ENCODE measurements around the gene DHCR24.

The DHCR24 gene

DNA sequence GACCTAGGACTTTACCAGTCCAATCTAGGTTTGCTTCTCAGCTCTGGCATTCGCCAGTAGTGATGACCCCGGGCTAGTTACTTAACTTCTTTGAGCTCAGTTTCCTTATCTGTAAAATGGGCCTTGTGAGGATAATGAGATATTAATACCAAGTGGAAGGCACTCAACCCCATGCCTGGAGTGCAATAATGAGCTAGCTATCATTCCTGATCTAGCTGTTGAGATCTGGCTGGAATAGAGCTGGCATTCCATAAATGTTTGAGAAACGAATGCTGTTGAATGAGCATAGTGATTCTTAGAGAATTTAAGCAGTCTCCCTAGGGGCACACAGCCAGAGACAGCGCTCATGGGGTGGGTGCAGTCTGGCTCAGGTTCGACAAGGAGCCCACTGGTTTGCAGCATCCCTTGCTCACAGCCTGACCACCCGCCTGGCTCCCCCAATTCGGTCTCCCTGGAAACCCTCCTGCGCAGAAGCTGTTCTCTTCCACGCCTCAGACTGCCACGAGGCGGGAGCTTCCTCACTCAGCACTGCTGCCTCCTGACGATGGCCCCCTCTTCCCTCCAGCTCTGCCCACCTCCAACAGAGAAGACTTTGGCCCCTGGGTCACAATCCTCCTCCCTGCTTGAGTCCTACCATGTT is 32.5 kb downstream of the DHCR24 start:
- H3K36me3 ChIP-seq = peaks cover 25% of the 10 kb centered on the region
- H3K27me3 ChIP-seq = no peaks in the 10 kb centered on the region
- DNase-seq = no peak

DNA sequence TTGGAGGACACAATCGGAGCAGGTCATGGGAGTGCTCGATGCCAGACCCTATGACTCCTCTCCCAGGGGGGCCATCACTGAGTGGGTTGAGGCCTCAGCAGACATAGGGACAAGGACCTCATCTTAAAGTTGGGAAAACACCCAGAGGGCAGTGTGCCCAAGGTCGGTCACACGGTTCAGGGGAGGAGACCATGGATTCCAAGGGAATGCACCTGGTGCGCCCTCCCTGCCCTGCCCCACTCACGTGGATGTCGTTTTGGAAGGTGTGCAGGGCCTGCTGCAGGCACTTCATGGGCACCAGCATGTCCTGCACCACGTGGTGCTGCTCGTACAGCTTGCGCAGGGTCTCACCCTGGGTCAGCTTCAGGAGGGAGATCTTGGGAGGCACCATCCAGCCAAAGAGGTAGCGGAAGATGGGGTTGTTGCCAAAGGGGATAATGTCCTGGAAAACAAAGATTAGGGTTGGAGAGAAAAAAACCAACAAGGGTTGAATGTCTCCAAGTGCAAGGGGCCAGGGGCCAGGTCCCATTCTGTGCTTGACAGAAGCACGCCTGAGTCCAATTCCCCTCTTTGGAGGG is 33.1 kb downstream of the DHCR24 start:
- Histone ChIP-seq H3K4me3 (ENCODE audit: low read depth, low read length) (no peak overlapping the region), H3K4me1 (no peaks in the 10 kb centered on the region), H3K27me3 (no peaks in the 10 kb centered on the region), H3K9me3 (no peaks in the 10 kb centered on the region), H3K36me3 (peaks cover 22% of the 10 kb centered on the region)
- TF ChIP-seq, protein P1, sequence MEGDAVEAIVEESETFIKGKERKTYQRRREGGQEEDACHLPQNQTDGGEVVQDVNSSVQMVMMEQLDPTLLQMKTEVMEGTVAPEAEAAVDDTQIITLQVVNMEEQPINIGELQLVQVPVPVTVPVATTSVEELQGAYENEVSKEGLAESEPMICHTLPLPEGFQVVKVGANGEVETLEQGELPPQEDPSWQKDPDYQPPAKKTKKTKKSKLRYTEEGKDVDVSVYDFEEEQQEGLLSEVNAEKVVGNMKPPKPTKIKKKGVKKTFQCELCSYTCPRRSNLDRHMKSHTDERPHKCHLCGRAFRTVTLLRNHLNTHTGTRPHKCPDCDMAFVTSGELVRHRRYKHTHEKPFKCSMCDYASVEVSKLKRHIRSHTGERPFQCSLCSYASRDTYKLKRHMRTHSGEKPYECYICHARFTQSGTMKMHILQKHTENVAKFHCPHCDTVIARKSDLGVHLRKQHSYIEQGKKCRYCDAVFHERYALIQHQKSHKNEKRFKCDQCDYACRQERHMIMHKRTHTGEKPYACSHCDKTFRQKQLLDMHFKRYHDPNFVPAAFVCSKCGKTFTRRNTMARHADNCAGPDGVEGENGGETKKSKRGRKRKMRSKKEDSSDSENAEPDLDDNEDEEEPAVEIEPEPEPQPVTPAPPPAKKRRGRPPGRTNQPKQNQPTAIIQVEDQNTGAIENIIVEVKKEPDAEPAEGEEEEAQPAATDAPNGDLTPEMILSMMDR (IDR thresholded peaks at IDR 0.05; ENCODE audit: low read depth, low read length) = no peak
- no peak for DNase-seq

More for the DNA sequence above, 32.5 kb downstream of the DHCR24 start:
- TF ChIP-seq, protein P1 (IDR thresholded peaks at IDR 0.05; ENCODE audit: low read depth, low read length) = no peak
- H3K4me3 ChIP-seq (ENCODE audit: low read depth, low read length) = no peak overlapping the region
- no peaks in the 10 kb centered on the region for H3K4me1 ChIP-seq
- no peaks in the 10 kb centered on the region for H3K9me3 ChIP-seq

DNA sequence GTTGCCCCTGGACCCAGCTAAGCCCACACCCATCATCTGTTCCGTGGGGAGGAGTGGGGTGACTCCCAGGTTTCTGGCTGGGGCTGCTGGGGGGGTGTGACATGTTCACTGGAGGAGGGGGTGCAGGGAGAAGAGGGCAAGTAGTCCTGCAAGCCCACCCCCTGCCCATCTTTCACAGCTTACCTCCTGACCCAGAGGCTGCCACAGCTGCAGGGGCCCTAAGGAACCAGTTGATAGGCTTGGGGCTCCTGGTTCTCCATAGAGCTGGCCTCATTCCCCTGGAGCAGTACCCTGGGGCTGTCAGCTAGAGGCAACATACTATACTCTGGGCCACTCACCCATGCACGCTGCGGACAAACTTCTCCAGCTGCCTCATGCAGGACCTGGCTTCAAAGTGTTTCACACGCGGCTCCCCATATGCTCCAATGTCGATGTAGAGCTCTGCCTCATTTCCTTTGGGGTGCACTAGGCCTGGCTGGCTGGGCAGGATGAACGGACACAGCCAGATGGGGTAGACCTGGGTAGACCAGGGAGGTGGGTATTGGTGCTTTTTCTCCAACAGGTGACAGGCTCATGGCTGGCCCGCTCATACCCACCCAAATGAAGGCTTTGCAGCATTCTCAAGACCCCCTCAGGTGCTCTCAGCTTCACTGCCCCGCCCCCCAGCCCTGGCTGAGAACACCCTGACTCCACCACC is 33.8 kb downstream of the DHCR24 start:
- DNase-seq = no peak
- H3K36me3 ChIP-seq = peaks cover 22% of the 10 kb centered on the region
- H3K4me3 ChIP-seq (ENCODE audit: low read depth, low read length) = no peak overlapping the region
- H3K9me3 ChIP-seq = no peaks in the 10 kb centered on the region
- TF ChIP-seq, protein P1 (IDR thresholded peaks at IDR 0.05; ENCODE audit: low read depth, low read length) = no peak
- no peaks in the 10 kb centered on the region for H3K27me3 ChIP-seq
- H3K4me1 ChIP-seq = no peaks in the 10 kb centered on the region

DNA sequence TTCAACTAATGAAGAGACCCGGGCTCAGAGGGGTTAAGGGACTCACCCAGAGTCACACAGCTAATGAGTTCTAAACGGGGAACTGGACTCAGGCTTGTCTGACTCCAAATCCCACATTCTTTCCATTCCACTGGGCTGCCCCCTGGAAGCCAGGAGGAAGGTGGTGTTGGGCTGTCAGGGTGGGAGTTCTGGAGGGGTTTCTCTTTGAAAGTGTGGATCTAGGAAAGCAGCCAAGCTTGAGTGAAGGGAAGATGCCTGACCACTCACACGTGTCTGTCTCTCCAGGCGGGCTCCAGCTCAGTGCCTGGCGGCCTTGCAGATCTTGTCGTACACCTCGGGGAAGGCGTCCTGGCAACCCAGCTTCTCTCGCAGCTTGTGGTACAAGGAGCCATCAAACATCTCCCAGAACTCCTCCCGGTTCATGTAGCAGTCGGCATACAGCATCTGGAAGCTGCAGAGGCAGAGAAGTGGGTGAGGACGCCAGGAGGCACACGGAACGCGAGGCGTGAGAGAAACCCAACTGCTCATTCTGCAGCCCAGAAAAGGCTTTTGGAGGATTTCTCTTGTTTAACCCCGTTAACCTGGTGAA is 35.0 kb downstream of the DHCR24 start:
- TF ChIP-seq, protein P1 (IDR thresholded peaks at IDR 0.05; ENCODE audit: low read depth, low read length) = no peak
- Histone ChIP-seq H3K9me3 (no peaks in the 10 kb centered on the region), H3K4me1 (no peaks in the 10 kb centered on the region), H3K36me3 (peaks cover 22% of the 10 kb centered on the region), H3K27me3 (no peaks in the 10 kb centered on the region), H3K4me3 (ENCODE audit: low read depth, low read length) (no peak overlapping the region)
- DNase-seq = no peak

DNA sequence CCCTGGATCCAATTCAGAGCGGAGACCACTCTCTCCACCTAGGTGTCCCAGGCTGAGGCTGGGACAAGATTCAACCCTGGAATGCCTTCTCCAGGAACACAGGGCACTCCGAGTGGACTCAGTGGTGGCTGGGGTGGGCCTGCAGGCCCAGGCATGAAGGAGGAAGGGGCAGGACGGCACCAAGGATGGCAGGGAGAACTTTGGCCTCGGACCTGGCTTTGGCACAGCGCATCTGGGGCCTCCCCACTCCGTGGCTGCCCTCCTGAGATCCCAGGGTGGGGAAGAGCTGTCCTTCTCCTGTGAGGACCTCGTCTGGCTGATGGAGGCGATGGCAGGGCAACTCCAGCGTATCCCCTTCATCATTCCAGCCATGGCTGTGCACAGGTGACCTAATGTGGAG is 35.6 kb downstream of the DHCR24 start:
- no peak overlapping the region for H3K4me3 ChIP-seq (ENCODE audit: low read depth, low read length)
- H3K4me1 ChIP-seq = no peaks in the 10 kb centered on the region
- no peaks in the 10 kb centered on the region for H3K9me3 ChIP-seq
- H3K27me3 ChIP-seq = no peaks in the 10 kb centered on the region
- DNase-seq = no peak
- TF ChIP-seq, protein P1 (IDR thresholded peaks at IDR 0.05; ENCODE audit: low read depth, low read length) = no peak
- peaks cover 20% of the 10 kb centered on the region for H3K36me3 ChIP-seq

All from BE2C (cell line).